ENCODE data around the gene GLCCI1.

- TF ChIP-seq, protein P1, sequence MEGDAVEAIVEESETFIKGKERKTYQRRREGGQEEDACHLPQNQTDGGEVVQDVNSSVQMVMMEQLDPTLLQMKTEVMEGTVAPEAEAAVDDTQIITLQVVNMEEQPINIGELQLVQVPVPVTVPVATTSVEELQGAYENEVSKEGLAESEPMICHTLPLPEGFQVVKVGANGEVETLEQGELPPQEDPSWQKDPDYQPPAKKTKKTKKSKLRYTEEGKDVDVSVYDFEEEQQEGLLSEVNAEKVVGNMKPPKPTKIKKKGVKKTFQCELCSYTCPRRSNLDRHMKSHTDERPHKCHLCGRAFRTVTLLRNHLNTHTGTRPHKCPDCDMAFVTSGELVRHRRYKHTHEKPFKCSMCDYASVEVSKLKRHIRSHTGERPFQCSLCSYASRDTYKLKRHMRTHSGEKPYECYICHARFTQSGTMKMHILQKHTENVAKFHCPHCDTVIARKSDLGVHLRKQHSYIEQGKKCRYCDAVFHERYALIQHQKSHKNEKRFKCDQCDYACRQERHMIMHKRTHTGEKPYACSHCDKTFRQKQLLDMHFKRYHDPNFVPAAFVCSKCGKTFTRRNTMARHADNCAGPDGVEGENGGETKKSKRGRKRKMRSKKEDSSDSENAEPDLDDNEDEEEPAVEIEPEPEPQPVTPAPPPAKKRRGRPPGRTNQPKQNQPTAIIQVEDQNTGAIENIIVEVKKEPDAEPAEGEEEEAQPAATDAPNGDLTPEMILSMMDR (IDR thresholded peaks at IDR 0.05) = no peak
- no peak for TF ChIP-seq POLR2A (IDR thresholded peaks at IDR 0.05)
These were observed 163.4 kb downstream of the GLCCI1 start for GRCh38 chr7:8131694-8132605.

All from lower leg skin (tissue), 3 donors.